Central memory CD8-positive, alpha-beta T cell (primary cell): ENCODE data around the gene ABCB10.
"Not testable (repeated sequence)": the region's sequence is repeated elsewhere in the genome, so short reads cannot be mapped to it uniquely, and the experiment has no call there.

Experiments
- ATAC-seq: fragments of 150-1000 bp; cut with Tn5 transposase; replicated peaks from 2 replicates; pipeline ENCODE4 v1.10.0; 2022; ENCODE audit warnings: mild to moderate bottlenecking, moderate FRiP score, moderate number of reproducible peaks; ENCODE audit not compliant: poor library complexity, severe bottlenecking; ENCODE audit errors: extremely low read depth
- DNase-seq, 2 donors: peaks; one replicate each; pipeline ENCODE4 v3.0.0; 2021; ENCODE audit warnings: low spot score in 2 of 2
- H3K27ac Mint-ChIP-seq: one replicate; pipeline ENCODE4 v1.8.0; 2022; ENCODE audit warnings: low read depth, mild to moderate bottlenecking, moderate library complexity, mixed read lengths
- H3K27me3 Mint-ChIP-seq: one replicate; pipeline ENCODE4 v1.8.0; 2022; ENCODE audit warnings: mixed read lengths
- H3K36me3 Mint-ChIP-seq: one replicate; pipeline ENCODE4 v1.8.0; 2022; ENCODE audit warnings: mild to moderate bottlenecking, moderate library complexity, mixed read lengths; ENCODE audit not compliant: insufficient read depth
- H3K4me1 Mint-ChIP-seq: one replicate; pipeline ENCODE4 v1.8.0; 2022; ENCODE audit warnings: mixed read lengths
- H3K4me3 Mint-ChIP-seq: one replicate; pipeline ENCODE4 v1.8.0; 2022; ENCODE audit warnings: mild to moderate bottlenecking, moderate library complexity, mixed read lengths
- H3K9me3 Mint-ChIP-seq: one replicate; pipeline ENCODE4 v1.8.0; 2022; ENCODE audit warnings: mixed read lengths

ABCB10 gene

GRCh38 chr1:229511201-229511600 is 47.3 kb downstream of the ABCB10 start:
- H3K27me3 Mint-ChIP-seq, DNase-seq, H3K4me3 Mint-ChIP-seq, H3K9me3 Mint-ChIP-seq, H3K27ac Mint-ChIP-seq, ATAC-seq: not testable (repeated sequence)
- Mint-ChIP-seq H3K36me3 (peaks cover 19% of the 10 kb centered on the region), H3K4me1 (peaks cover 13% of the 10 kb centered on the region)

- Mint-ChIP-seq H3K4me1 (peaks cover 13% of the 10 kb centered on the region), H3K27me3 (no peaks in the 10 kb centered on the region), H3K27ac (peak overlapping the region; percentile 94), H3K4me3 (peak overlapping the region; percentile 91), H3K36me3 (peaks cover 25% of the 10 kb centered on the region), H3K9me3 (no peaks in the 10 kb centered on the region)
- ATAC-seq (no peak), DNase-seq (no peak)
Measured at GRCh38 chr1:229509576-229509975, 48.9 kb downstream of the ABCB10 start.

GRCh38 chr1:229508823-229509337 is 49.6 kb downstream of the ABCB10 start:
- peak overlapping the region; percentile 94 for H3K27ac Mint-ChIP-seq
- ATAC-seq (no peak), DNase-seq (no peak)

DNA sequence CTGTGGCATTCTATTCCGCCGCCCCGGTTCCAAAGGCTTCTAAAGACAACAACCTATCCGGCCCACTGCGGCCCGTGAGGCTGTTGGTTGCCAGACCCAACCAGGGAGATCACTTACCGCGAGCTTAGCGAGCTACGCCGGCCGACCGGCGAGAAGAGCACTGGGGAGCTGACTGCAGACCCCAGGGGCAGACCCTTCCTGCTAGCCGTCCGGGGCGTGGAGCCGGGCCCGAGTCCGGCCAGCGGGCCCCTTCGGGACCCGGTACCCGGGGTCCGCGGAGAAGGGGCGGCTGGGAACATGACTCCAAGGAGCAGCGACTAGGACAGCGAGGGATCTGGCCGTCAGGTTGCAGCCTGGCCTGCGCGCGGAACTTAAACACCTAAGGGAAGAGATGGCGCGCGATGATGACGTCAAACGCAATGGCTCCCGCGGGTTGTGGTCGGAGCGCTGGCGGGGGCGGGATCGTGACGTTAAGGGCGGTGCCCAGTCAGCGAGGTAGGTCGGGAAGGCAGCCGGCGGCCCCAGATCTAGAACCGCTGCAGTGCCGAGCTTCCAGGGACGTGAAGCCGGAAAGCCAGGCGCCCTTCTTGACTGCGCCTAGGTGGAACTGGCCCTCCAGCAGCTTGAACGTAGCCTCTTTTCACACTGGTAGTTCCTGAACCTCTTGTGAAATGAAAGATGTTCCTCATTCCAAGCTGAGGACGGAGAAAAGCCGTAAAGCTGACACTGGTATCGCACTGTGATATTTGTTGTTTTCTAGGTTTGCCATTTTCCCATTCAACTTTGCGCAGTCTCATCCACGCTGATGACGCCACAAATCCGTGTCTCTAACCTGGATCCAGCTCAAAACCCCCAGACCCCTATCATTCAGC is 50.3 kb downstream of the ABCB10 start, which contains the start of gene NUP133:
Gene NUP133 (minus strand): TSS at position 391 of the 872 bp plus-strand sequence. CDS start 92 bp downstream, at position 299.
- DNase-seq (peak; percentile 95 to 96), ATAC-seq (peak; percentile 97)
- peaks cover 30% of the 10 kb centered on the region for H3K36me3 Mint-ChIP-seq
- H3K9me3 Mint-ChIP-seq: no peaks in the 10 kb centered on the region
- H3K27ac Mint-ChIP-seq: peak within 1 kb of the TSS; percentile 94
- H3K4me3 Mint-ChIP-seq: peak within 1 kb of the TSS; percentile 91
- H3K27me3 Mint-ChIP-seq: no peaks in the 10 kb centered on the region
- H3K4me1 Mint-ChIP-seq: peaks cover 13% of the 10 kb centered on the region

More at GRCh38 chr1:229508823-229509337, 49.6 kb downstream of the ABCB10 start:
- Mint-ChIP-seq H3K27me3 (no peaks in the 10 kb centered on the region), H3K4me3 (peak overlapping the region; percentile 91), H3K36me3 (peaks cover 30% of the 10 kb centered on the region), H3K9me3 (no peaks in the 10 kb centered on the region), H3K4me1 (peaks cover 13% of the 10 kb centered on the region)

GRCh38 chr1:229507502-229507901 is 51.0 kb downstream of the ABCB10 start:
- ATAC-seq: no peak
- no peaks in the 10 kb centered on the region for H3K27me3 Mint-ChIP-seq
- H3K36me3 Mint-ChIP-seq: peaks cover 33% of the 10 kb centered on the region
- no peaks in the 10 kb centered on the region for H3K9me3 Mint-ChIP-seq
- H3K4me3 Mint-ChIP-seq: peak overlapping the region; percentile 91
- DNase-seq: no peak
- peaks cover 13% of the 10 kb centered on the region for H3K4me1 Mint-ChIP-seq
- peak overlapping the region; percentile 94 for H3K27ac Mint-ChIP-seq

GRCh38 chr1:229506633-229507032 is 51.9 kb downstream of the ABCB10 start:
- H3K9me3 Mint-ChIP-seq: no peaks in the 10 kb centered on the region
- ATAC-seq (no peak), DNase-seq (no peak)
- H3K36me3 Mint-ChIP-seq: peaks cover 33% of the 10 kb centered on the region
- H3K4me1 Mint-ChIP-seq: peaks cover 13% of the 10 kb centered on the region
- H3K27me3 Mint-ChIP-seq: no peaks in the 10 kb centered on the region
- no peak overlapping the region for H3K4me3 Mint-ChIP-seq
- no peak overlapping the region for H3K27ac Mint-ChIP-seq

- no peaks in the 10 kb centered on the region for H3K27me3 Mint-ChIP-seq
- no peak overlapping the region for H3K4me3 Mint-ChIP-seq
- DNase-seq (no peak), ATAC-seq (no peak)
- H3K4me1 Mint-ChIP-seq: no peaks in the 10 kb centered on the region
- H3K36me3 Mint-ChIP-seq: peaks cover 60% of the 10 kb centered on the region
- H3K27ac Mint-ChIP-seq: peak overlapping the region; percentile 36
- no peaks in the 10 kb centered on the region for H3K9me3 Mint-ChIP-seq
Measured at GRCh38 chr1:229495782-229496181, 62.7 kb downstream of the ABCB10 start.

- Mint-ChIP-seq H3K4me3 (no peak overlapping the region), H3K9me3 (no peaks in the 10 kb centered on the region), H3K4me1 (no peaks in the 10 kb centered on the region), H3K36me3 (peaks cover 57% of the 10 kb centered on the region), H3K27ac (no peak overlapping the region), H3K27me3 (no peaks in the 10 kb centered on the region)
- ATAC-seq (no peak), DNase-seq (no peak)
Measured at GRCh38 chr1:229487181-229487580, 71.3 kb downstream of the ABCB10 start.

- no peaks in the 10 kb centered on the region for H3K4me1 Mint-ChIP-seq
- no peaks in the 10 kb centered on the region for H3K9me3 Mint-ChIP-seq
- H3K27ac Mint-ChIP-seq: no peak overlapping the region
- no peaks in the 10 kb centered on the region for H3K27me3 Mint-ChIP-seq
- ATAC-seq (no peak), DNase-seq (no peak)
- peaks cover 57% of the 10 kb centered on the region for H3K36me3 Mint-ChIP-seq
- H3K4me3 Mint-ChIP-seq: no peak overlapping the region
Measured at GRCh38 chr1:229485318-229485717, 73.2 kb downstream of the ABCB10 start.

GRCh38 chr1:229482511-229482910 is 76.0 kb downstream of the ABCB10 start:
- Mint-ChIP-seq H3K27ac (no peak overlapping the region), H3K9me3 (no peaks in the 10 kb centered on the region), H3K27me3 (no peaks in the 10 kb centered on the region), H3K4me1 (peaks cover 10% of the 10 kb centered on the region), H3K36me3 (peaks cover 51% of the 10 kb centered on the region), H3K4me3 (no peak overlapping the region)
- DNase-seq (no peak), ATAC-seq (no peak)

GRCh38 chr1:229480495-229480894 is 78.0 kb downstream of the ABCB10 start:
- peak in 1 of 2 donors; percentile 10 for DNase-seq
- Mint-ChIP-seq H3K27me3 (no peaks in the 10 kb centered on the region), H3K9me3 (no peaks in the 10 kb centered on the region), H3K4me3 (no peak overlapping the region), H3K27ac (peak overlapping the region; percentile 7), H3K36me3 (peaks cover 54% of the 10 kb centered on the region), H3K4me1 (peaks cover 10% of the 10 kb centered on the region)
- peak; percentile 40 for ATAC-seq

GRCh38 chr1:229479660-229480399 is 78.7 kb downstream of the ABCB10 start:
- ATAC-seq (no peak), DNase-seq (no peak)
- Mint-ChIP-seq H3K27ac (peak overlapping the region; percentile 7), H3K27me3 (no peaks in the 10 kb centered on the region), H3K9me3 (no peaks in the 10 kb centered on the region), H3K4me1 (peaks cover 10% of the 10 kb centered on the region), H3K36me3 (peaks cover 55% of the 10 kb centered on the region), H3K4me3 (no peak overlapping the region)
